Smooth muscle cell (in vitro differentiated cells): ENCODE results near the gene DDC. TPM values are rescaled to one million over a fixed set of nuclear protein-coding genes. Genes with fewer than 3 reads are reported as not detected.

Experiments
- DNase-seq: peaks from one replicate; lab custom pipeline; 2025; ENCODE audit not compliant: unreplicated experiment; lab: John Stamatoyannopoulos, UW
- H2AFZ ChIP-seq: fragments of 200-600 bp; sonication (generic); 2 replicates; pipeline ENCODE4 v1.6.0; 2016; ENCODE audit warnings: antibody characterized with exemption, low read depth, mild to moderate bottlenecking
- H3F3A ChIP-seq: fragments of 200-600 bp; sonication (generic); 2 replicates; pipeline ENCODE4 v1.6.0; 2017; ENCODE audit warnings: antibody characterized with exemption, low read depth
- H3K27ac ChIP-seq: fragments of 200-600 bp; sonication (generic); 2 replicates; pipeline ENCODE4 v1.5.1; 2016; ENCODE audit warnings: low read depth, mild to moderate bottlenecking
- H3K27me3 ChIP-seq: fragments of 200-600 bp; sonication (generic); 2 replicates; pipeline ENCODE4 v1.6.1; 2016; ENCODE audit warnings: low read depth, mild to moderate bottlenecking
- H3K36me3 ChIP-seq: fragments of 200-600 bp; sonication (generic); 2 replicates; pipeline ENCODE4 v1.5.1; 2016; ENCODE audit warnings: low read depth
- H3K4me1 ChIP-seq: fragments of 200-600 bp; sonication (generic); 2 replicates; pipeline ENCODE4 v1.5.1; 2016; ENCODE audit warnings: low read depth
- H3K4me2 ChIP-seq: fragments of 200-600 bp; sonication (generic); 2 replicates; pipeline ENCODE4 v1.6.0; 2016; ENCODE audit warnings: mild to moderate bottlenecking
- H3K4me3 ChIP-seq: fragments of 200-600 bp; sonication (generic); 2 replicates; pipeline ENCODE4 v1.5.1; 2016; ENCODE audit warnings: mild to moderate bottlenecking
- H3K79me2 ChIP-seq: fragments of 200-600 bp; sonication (generic); 2 replicates; pipeline ENCODE4 v1.6.0; 2016; ENCODE audit warnings: low read depth, mild to moderate bottlenecking
- H3K9ac ChIP-seq: fragments of 200-600 bp; sonication (generic); 2 replicates; pipeline ENCODE4 v1.6.0; 2016; ENCODE audit warnings: low read depth
- H3K9me3 ChIP-seq: fragments of 200-600 bp; sonication (generic); replicated peaks from 2 replicates; pipeline ENCODE4 v1.5.1; 2016; ENCODE audit warnings: low read depth
- H4K20me1 ChIP-seq: fragments of 200-600 bp; sonication (generic); 2 replicates; pipeline ENCODE4 v1.6.0; 2016; ENCODE audit warnings: low read depth
- CTCF ChIP-seq: fragments of 200-600 bp; sonication (generic); IDR thresholded peaks from 2 replicates; pipeline ENCODE4 v1.5.1; 2017; ENCODE audit warnings: borderline replicate concordance, mild to moderate bottlenecking, antibody characterized with exemption; ENCODE audit not compliant: insufficient read depth, poor library complexity, severe bottlenecking
- WGBS: methylation state at CpG from one replicate; pipeline ENCODE4 v1.1.7; 2016; ENCODE audit warnings: low lambda C conversion rate; 5-methylcytosine and 5-hydroxymethylcytosine counted together
- polyA plus RNA-seq: library from polyadenylated mRNA; unstranded; fragments of >200 nt; fragmentation: Nextera tagmentation; extraction: Ambion mirVana; gene quantifications from 2 replicates; pipeline ENCODE4 v1.2.1, GENCODE V29; 2016
- total RNA-seq: library from RNA; depleted of rRNA; stranded (reverse); fragments of >200 nt; gene quantifications from 2 replicates; pipeline ENCODE4 v1.2.3, GENCODE V29; 2014

DDC gene
- total and polyA plus RNA-seq, 2 experiments from 2014 or later = not detected

- no peaks in the 10 kb centered on the region for H3K9me3 ChIP-seq
- H3K27ac ChIP-seq = no peak overlapping the region
- H3K36me3 ChIP-seq = no peaks in the 10 kb centered on the region
- no peaks in the 10 kb centered on the region for H3K27me3 ChIP-seq
- no peak overlapping the region for H3K4me2 ChIP-seq
- 77% methylated on average over 6 of the region's 6 CpGs for WGBS
- H3K4me1 ChIP-seq = no peaks in the 10 kb centered on the region
- no peak overlapping the region for H2AFZ ChIP-seq
- no peaks in the 10 kb centered on the region for H3K79me2 ChIP-seq
- no peaks in the 10 kb centered on the region for H4K20me1 ChIP-seq
- no peak for DNase-seq
- no peaks in the 10 kb centered on the region for H3F3A ChIP-seq
- H3K9ac ChIP-seq = no peak overlapping the region
- TF ChIP-seq CTCF = no peak
- no peak overlapping the region for H3K4me3 ChIP-seq
These were observed 45.5 kb upstream of the DDC start for GRCh38 chr7:50610521-50611277.

GRCh38 chr7:50608196-50608906, 43.1 kb upstream of the DDC start:
- Histone ChIP-seq H3K79me2 (no peaks in the 10 kb centered on the region), H4K20me1 (no peaks in the 10 kb centered on the region), H3K27ac (no peak overlapping the region), H3K4me1 (no peaks in the 10 kb centered on the region), H3K9me3 (no peaks in the 10 kb centered on the region), H3K4me3 (no peak overlapping the region), H3K36me3 (no peaks in the 10 kb centered on the region), H3K9ac (no peak overlapping the region), H3K27me3 (no peaks in the 10 kb centered on the region), H3K4me2 (no peak overlapping the region), H2AFZ (no peak overlapping the region), H3F3A (no peaks in the 10 kb centered on the region)
- 88% methylated on average over 9 of the region's 9 CpGs for whole genome bisulfite sequencing
- TF ChIP-seq CTCF = no peak
- DNase-seq = no peak

GRCh38 chr7:50607524-50608125, 42.4 kb upstream of the DDC start:
- WGBS = 85% methylated on average over 6 of the region's 6 CpGs
- H3K9ac ChIP-seq = no peak overlapping the region
- no peaks in the 10 kb centered on the region for H3K27me3 ChIP-seq
- H3K4me1 ChIP-seq = no peaks in the 10 kb centered on the region
- no peak overlapping the region for H3K4me2 ChIP-seq
- H3F3A ChIP-seq = no peaks in the 10 kb centered on the region
- no peak for DNase-seq
- H4K20me1 ChIP-seq = no peaks in the 10 kb centered on the region
- no peaks in the 10 kb centered on the region for H3K9me3 ChIP-seq
- no peaks in the 10 kb centered on the region for H3K79me2 ChIP-seq
- no peak overlapping the region for H2AFZ ChIP-seq
- H3K36me3 ChIP-seq = no peaks in the 10 kb centered on the region
- H3K27ac ChIP-seq = no peak overlapping the region
- no peak for TF ChIP-seq CTCF
- no peak overlapping the region for H3K4me3 ChIP-seq
